OCI-LY7 (cell line): ENCODE results near the gene RAB10. TPM values are rescaled to one million over a fixed set of nuclear protein-coding genes. Genes with fewer than 3 reads are reported as not detected.

Experiments
- BruUV-seq: library from RNA; stranded (reverse); fragments of 400-500 nt; replicated peaks from 2 replicates; lab custom pipeline; 2021; lab: Mats Ljungman, UMichigan
- CTCF ChIA-PET: fragments of 300-600 bp; sonication (Branson Sonifier 250); formaldehyde crosslinking; loops from one replicate; lab custom pipeline; 2022; ENCODE audit warnings: antibody characterized with exemption; ENCODE audit not compliant: unreplicated experiment; lab: Charles Lee
- POLR2A ChIA-PET: fragments of 300-600 bp; sonication (Branson Sonifier 250); formaldehyde crosslinking; loops from one replicate; lab custom pipeline; 2022; ENCODE audit warnings: antibody characterized with exemption; lab: Charles Lee
- DNase-seq: peaks from one replicate; pipeline ENCODE4 v3.0.0-alpha.2; 2015; ENCODE audit warnings: low spot score
- H2AFZ ChIP-seq: fragments of 200-600 bp; sonication (generic), shearing (Covaris generic); 2 replicates; pipeline ENCODE4 v1.6.1; 2014; ENCODE audit warnings: mild to moderate bottlenecking, antibody characterized with exemption, low read length, moderate library complexity
- H3K27ac ChIP-seq: fragments of 200-600 bp; sonication (generic); 2 replicates; pipeline ENCODE4 v1.5.1; 2014; ENCODE audit warnings: mixed run types, low read depth, mild to moderate bottlenecking, moderate library complexity, low read length, inconsistent platforms; ENCODE audit not compliant: poor library complexity, severe bottlenecking
- H3K36me3 ChIP-seq: fragments of 200-600 bp; sonication (generic); 2 replicates; pipeline ENCODE4 v1.6.1; 2014; ENCODE audit warnings: mild to moderate bottlenecking, antibody characterized with exemption, low read length, moderate library complexity, mixed read lengths; ENCODE audit not compliant: insufficient read depth
- H3K4me1 ChIP-seq: fragments of 200-600 bp; sonication (generic); 2 replicates; pipeline ENCODE4 v1.5.1; 2014; ENCODE audit warnings: mild to moderate bottlenecking, low read length; ENCODE audit not compliant: insufficient read depth, poor library complexity, severe bottlenecking
- H3K4me2 ChIP-seq: fragments of 200-600 bp; sonication (generic); 2 replicates; pipeline ENCODE4 v1.6.1; 2014; ENCODE audit warnings: mild to moderate bottlenecking, low read length
- H3K4me3 ChIP-seq: fragments of 200-600 bp; sonication (generic); 2 replicates; pipeline ENCODE4 v1.5.1; 2014; ENCODE audit warnings: mild to moderate bottlenecking, low read depth, low read length; ENCODE audit not compliant: poor library complexity, severe bottlenecking
- H3K79me2 ChIP-seq: fragments of 200-600 bp; sonication (generic); 2 replicates; pipeline ENCODE4 v1.6.1; 2016; ENCODE audit warnings: low read depth, mild to moderate bottlenecking, low read length, moderate library complexity, mixed read lengths; ENCODE audit not compliant: insufficient read depth
- H3K9me2 ChIP-seq: fragments of 200-600 bp; sonication (generic); 2 replicates; pipeline ENCODE4 v1.6.1; 2016; ENCODE audit warnings: mild to moderate bottlenecking, low read length, mixed read lengths; ENCODE audit not compliant: insufficient read depth
- H3K9me3 ChIP-seq: fragments of 200-600 bp; sonication (generic); 2 replicates; pipeline ENCODE4 v1.6.1; 2014; ENCODE audit warnings: mild to moderate bottlenecking, mixed run types, low read length, mixed read lengths
- H4K20me1 ChIP-seq: fragments of 200-600 bp; sonication (generic); 2 replicates; pipeline ENCODE4 v1.6.1; 2014; ENCODE audit warnings: mild to moderate bottlenecking, antibody characterized with exemption, low read length, moderate library complexity, mixed read lengths; ENCODE audit not compliant: insufficient read depth
- EZH2phosphoT487 ChIP-seq: fragments of 200-600 bp; sonication (generic); IDR thresholded peaks from 2 replicates; pipeline ENCODE4 v1.6.1; 2018; ENCODE audit warnings: low read depth, borderline replicate concordance, mild to moderate bottlenecking, mixed run types, antibody characterized with exemption, low read length, moderate library complexity, mixed read lengths
- intact Hi-C: fragments of 100-400 bp; cut with micrococcal nuclease; formaldehyde crosslinking; loops from one replicate; pipeline ENCODE4 v1.10.0; 2022; ENCODE audit not compliant: unreplicated experiment
- total RNA-seq, 2 experiments: library from RNA; depleted of rRNA in 1 of 2; stranded (reverse); fragments of >200 nt in 1 of 2; shearing (Covaris generic) in 1 of 2; gene quantifications; 2 replicates each; pipeline ENCODE4 v1.2.3, GENCODE V29; 2014 to 2022
- TF ChIP-seq, protein P1 (sequence below): fragments of 200-600 bp; sonication (generic); conservative IDR thresholded peaks from 2 replicates; pipeline ENCODE4 v1.5.1; 2014; ENCODE audit warnings: mild to moderate bottlenecking, antibody characterized with exemption, low read length, moderate library complexity, mixed read lengths

RAB10 gene
- total RNA-seq, 2 experiments from 2014 or later, result 58.3 to 96.7 TPM

DNA sequence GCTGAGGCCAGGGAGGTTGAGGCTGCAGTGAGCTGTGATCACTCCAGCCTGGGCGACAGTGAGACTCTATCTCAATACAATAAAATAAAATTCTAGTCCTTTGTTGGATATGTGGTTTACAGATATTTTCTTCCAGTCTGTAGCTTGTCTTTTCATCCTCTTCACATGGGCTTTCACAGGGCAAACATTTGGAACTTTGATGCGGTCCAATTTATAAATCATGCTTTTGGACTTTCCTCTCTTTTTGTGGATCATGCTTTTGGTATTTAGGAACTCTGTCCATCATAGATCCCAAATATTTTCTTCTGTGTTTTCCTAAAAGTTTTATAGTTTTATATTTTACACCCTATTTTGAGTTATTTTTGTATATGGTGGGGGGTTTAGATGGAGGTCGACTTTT, 14.9 kb downstream of the RAB10 start:
- intact Hi-C loops, result no loop called here
- Histone ChIP-seq H3K36me3 (peaks cover 67% of the 10 kb centered on the region), H3K9me2 (no peaks in the 10 kb centered on the region), H4K20me1 (peaks cover 3% of the 10 kb centered on the region; the same call in 1 of the 2 replicates), H3K79me2 (peaks cover 98% of the 10 kb centered on the region), H3K9me3 (peaks cover 14% of the 10 kb centered on the region; the same call in 1 of the 2 replicates), H2AFZ (no peak overlapping the region), H3K4me3 (no peak overlapping the region), H3K4me1 (peaks cover 8% of the 10 kb centered on the region), H3K4me2 (no peak overlapping the region), H3K27ac (no peak overlapping the region)
- TF ChIP-seq EZH2phosphoT487, result no peak
- TF ChIP-seq, protein P1, sequence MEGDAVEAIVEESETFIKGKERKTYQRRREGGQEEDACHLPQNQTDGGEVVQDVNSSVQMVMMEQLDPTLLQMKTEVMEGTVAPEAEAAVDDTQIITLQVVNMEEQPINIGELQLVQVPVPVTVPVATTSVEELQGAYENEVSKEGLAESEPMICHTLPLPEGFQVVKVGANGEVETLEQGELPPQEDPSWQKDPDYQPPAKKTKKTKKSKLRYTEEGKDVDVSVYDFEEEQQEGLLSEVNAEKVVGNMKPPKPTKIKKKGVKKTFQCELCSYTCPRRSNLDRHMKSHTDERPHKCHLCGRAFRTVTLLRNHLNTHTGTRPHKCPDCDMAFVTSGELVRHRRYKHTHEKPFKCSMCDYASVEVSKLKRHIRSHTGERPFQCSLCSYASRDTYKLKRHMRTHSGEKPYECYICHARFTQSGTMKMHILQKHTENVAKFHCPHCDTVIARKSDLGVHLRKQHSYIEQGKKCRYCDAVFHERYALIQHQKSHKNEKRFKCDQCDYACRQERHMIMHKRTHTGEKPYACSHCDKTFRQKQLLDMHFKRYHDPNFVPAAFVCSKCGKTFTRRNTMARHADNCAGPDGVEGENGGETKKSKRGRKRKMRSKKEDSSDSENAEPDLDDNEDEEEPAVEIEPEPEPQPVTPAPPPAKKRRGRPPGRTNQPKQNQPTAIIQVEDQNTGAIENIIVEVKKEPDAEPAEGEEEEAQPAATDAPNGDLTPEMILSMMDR, result no peak
- no peak for DNase-seq
- ChIA-PET CTCF (no interaction called here), POLR2A (interaction anchor here (1.3 to 2.0 kb wide), 2 partner anchors 9 to 14 kb away, joined by 5 to 7 read pairs; partner anchors contain the start of gene RAB10)
- BruUV-seq, result no TSS peak

DNA sequence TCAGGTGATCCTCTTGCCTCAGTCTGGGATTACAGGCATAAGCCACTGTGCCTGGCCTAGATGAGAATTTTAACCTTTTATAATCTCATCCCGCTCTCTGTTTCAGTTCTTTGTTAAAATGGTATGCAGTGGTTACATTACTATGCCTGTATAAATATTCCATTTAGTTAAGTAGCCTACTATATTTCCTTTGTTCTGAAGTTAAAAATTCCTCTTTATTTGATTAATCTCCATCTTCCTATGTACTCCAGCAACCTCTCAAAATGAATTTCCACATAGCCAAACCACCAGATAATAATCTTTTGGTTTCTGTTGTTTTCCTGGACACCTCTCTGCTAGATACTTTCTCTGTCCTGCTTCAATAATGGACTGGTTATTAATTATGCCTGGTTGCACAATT, 15.8 kb downstream of the RAB10 start:
- Histone ChIP-seq H3K79me2 (peaks cover 97% of the 10 kb centered on the region), H4K20me1 (peaks cover 3% of the 10 kb centered on the region; the same call in 1 of the 2 replicates), H3K4me3 (no peak overlapping the region), H3K27ac (no peak overlapping the region), H3K4me2 (no peak overlapping the region), H3K36me3 (peaks cover 59% of the 10 kb centered on the region), H2AFZ (no peak overlapping the region), H3K9me2 (no peaks in the 10 kb centered on the region), H3K9me3 (peaks cover 13% of the 10 kb centered on the region; the same call in 1 of the 2 replicates), H3K4me1 (peaks cover 3% of the 10 kb centered on the region)
- no peak for DNase-seq
- intact Hi-C loops, result no loop called here
- TF ChIP-seq, protein P1, result no peak
- TF ChIP-seq EZH2phosphoT487, result no peak
- ChIA-PET CTCF (no interaction called here), POLR2A (no interaction called here)
- BruUV-seq, result no TSS peak

DNA sequence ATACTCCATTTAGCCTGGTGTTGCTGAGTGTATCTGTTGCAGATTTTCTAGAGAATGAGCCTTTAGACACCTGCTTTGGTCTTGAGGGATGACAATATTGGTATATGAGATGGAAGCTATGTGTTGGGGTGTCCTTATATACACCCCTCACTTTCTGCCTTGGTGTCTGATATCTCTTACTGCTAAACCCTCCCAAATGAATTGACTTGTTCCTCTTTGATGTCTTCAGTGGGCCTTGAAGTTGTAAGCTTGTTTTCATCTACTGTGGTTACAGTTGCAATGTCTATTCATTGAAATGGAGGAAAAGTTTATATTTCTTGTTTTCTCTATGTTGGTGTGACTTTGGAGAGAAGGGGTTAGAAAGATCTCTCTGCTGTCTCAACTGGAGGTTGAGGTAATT, 18.9 kb downstream of the RAB10 start:
- CTCF ChIA-PET, result no interaction called here
- H2AFZ ChIP-seq, result no peak overlapping the region
- no peak overlapping the region for H3K27ac ChIP-seq
- H3K4me3 ChIP-seq, result no peak overlapping the region
- H3K79me2 ChIP-seq, result peaks cover 98% of the 10 kb centered on the region
- peaks cover 37% of the 10 kb centered on the region for H3K36me3 ChIP-seq
- DNase-seq, result no peak
- peaks cover 3% of the 10 kb centered on the region; the same call in 1 of the 2 replicates for H4K20me1 ChIP-seq
- POLR2A ChIA-PET, result interaction anchor here (0.6 to 1.3 kb wide), 6 partner anchors 8 to 1676 kb away, joined by 3 to 10 read pairs (median 5); no protein-coding TSS in a partner anchor
- intact Hi-C loops, result no loop called here
- BruUV-seq, result no TSS peak
- no peak overlapping the region for H3K4me2 ChIP-seq
- peaks cover 3% of the 10 kb centered on the region for H3K4me1 ChIP-seq
- TF ChIP-seq, protein P1, result no peak
- TF ChIP-seq EZH2phosphoT487, result no peak
- H3K9me3 ChIP-seq, result peaks cover 4% of the 10 kb centered on the region; the same call in 1 of the 2 replicates
- H3K9me2 ChIP-seq, result no peaks in the 10 kb centered on the region
